Transverse colon (tissue), 4 donors: Measurements from ENCODE around the gene TICRR. TPM values are rescaled to one million over a fixed set of nuclear protein-coding genes. Genes with fewer than 3 reads are reported as not detected.

ENCODE experiments used
- DNase-seq: peaks from one replicate; pipeline ENCODE4 v3.0.0-alpha.2; 2019
- H3K27ac ChIP-seq, 4 donors: fragments of 200-600 bp; sonication (generic); 2 replicates each; pipeline ENCODE4 v1.5.1; 2016 to 2018; ENCODE audit warnings: inconsistent platforms in 4 of 4
- H3K27me3 ChIP-seq: fragments of 200-600 bp; sonication (generic); 2 replicates; pipeline ENCODE4 v1.5.1; 2017; ENCODE audit warnings: inconsistent platforms
- H3K36me3 ChIP-seq, 4 donors: fragments of 200-600 bp; sonication (generic); 2 replicates each; pipeline ENCODE4 v1.5.1; 2017 to 2019; ENCODE audit warnings: inconsistent platforms in 4 of 4
- H3K4me1 ChIP-seq, 4 donors: fragments of 200-600 bp; sonication (generic); 2 replicates each; pipeline ENCODE4 v1.5.1; 2017 to 2020; ENCODE audit warnings: inconsistent platforms in 4 of 4
- H3K4me3 ChIP-seq, 4 donors: fragments of 200-600 bp; sonication (generic); 1 replicate in 1 of 4; 2 replicates in 3 of 4; pipeline versions ENCODE4 v1.5.1 to v1.6.1; 2017 to 2019; ENCODE audit warnings: inconsistent platforms in 4 of 4
- H3K9me3 ChIP-seq, 2 donors: fragments of 200-600 bp; sonication (generic); 2 replicates each; pipeline ENCODE4 v1.5.1; 2017 to 2019; ENCODE audit warnings: inconsistent platforms in 2 of 2
- EP300 ChIP-seq: sonication (generic); formaldehyde crosslinking; IDR thresholded peaks from one replicate; pipeline ENCODE4 v1.6.1; 2017; ENCODE audit warnings: antibody characterized with exemption, low read depth
- POLR2A ChIP-seq: fragments of 450-650 bp; IDR thresholded peaks from one replicate; pipeline ENCODE4 v1.6.1; 2016; ENCODE audit warnings: antibody characterized with exemption, mild to moderate bottlenecking, moderate library complexity
- POLR2AphosphoS5 ChIP-seq, 3 donors: sonication (generic); formaldehyde crosslinking; IDR thresholded peaks; one replicate each; pipeline ENCODE4 v1.6.1; 2016; ENCODE audit warnings: antibody characterized with exemption in 3 of 3
- WGBS, 2 donors: methylation state at CpG; one replicate each; pipeline ENCODE4 v1.1.5; 2018; ENCODE audit warnings: low coverage in 1 of 2; 5-methylcytosine and 5-hydroxymethylcytosine counted together
- in situ Hi-C, 4 donors: fragments of 200-750 bp; cut with MboI; loops; one replicate each; pipeline versions ENCODE4 v1.15.0 to v1.15.1; 2017; ENCODE audit warnings: low sequenced_read_pairs in 3 of 4, low pct_ligation_motif_present in 1 of 4, low pct_unique_long_range_greater_than_20kb in 1 of 4
- intact Hi-C: fragments of 100-400 bp; cut with DNase I; formaldehyde crosslinking; loops from one replicate; pipeline ENCODE4 v1.15.1; 2023; ENCODE audit warnings: low total_unique reads
- total RNA-seq, 4 donors: library from RNA; depleted of rRNA; stranded (reverse); fragments of >200 nt; gene quantifications; one replicate each; pipeline ENCODE4 v1.1.0, GENCODE V29; 2016
- TF ChIP-seq, protein P1 (sequence below), 5 experiments: fragments of 200-600 bp in 3 of 5; fragments of 450-650 bp in 2 of 5; sonication (generic) in 3 of 5; IDR thresholded peaks; 1 replicate in 2 of 5; 2 replicates in 3 of 5; pipeline ENCODE4 v1.5.1; 2016 to 2017; ENCODE audit warnings: antibody characterized with exemption in 5 of 5, inconsistent platforms in 3 of 5, mild to moderate bottlenecking in 2 of 5, moderate library complexity in 1 of 5

Gene TICRR
- total RNA-seq, 4 donors from 2014 or later = 0.27 to 1.4 (median 0.95) TPM; not detected in 1

DNA sequence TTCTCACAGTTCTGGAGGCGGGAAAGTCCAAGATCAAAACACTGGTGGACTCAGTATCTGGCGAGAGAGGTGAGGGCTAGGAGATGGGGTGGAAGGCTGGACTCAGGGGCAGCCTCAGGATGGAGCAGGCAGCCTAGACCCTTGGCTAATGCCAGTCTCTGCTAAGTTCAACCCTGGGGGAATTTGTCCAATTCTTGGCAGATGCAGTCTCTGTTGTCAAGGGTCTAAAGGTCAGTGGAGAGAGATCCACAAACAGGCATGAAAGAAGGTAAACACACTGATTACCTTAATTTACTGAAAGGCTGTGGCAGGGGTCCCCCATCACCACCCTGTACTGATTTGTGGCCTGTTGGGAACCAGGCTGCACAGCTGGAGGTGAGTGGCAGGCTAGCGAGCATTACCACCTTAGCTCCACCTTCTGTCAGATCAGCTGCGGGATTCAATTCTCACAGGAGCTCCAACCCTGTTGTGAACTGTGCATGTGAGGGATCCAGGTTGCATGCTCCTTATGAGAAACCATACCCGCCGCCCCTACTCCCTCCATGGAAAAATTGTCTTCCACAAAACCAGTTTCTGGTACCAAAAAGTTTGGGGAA, 46.4 kb upstream of the TICRR start:
- Histone ChIP-seq H3K9me3 (no peaks in the 10 kb centered on the region), H3K36me3 (no peaks in the 10 kb centered on the region), H3K4me3 (no peak overlapping the region), H3K4me1 (no peaks in the 10 kb centered on the region), H3K27me3 (no peaks in the 10 kb centered on the region), H3K27ac (no peak overlapping the region)
- intact Hi-C loops (no loop called here), in situ Hi-C loops (no loop called here)
- DNase-seq = no peak
- whole genome bisulfite sequencing, 2 donors = 79 to 95% methylated on average over 4 to 6 of the region's 6 CpGs
- TF ChIP-seq, protein P1, sequence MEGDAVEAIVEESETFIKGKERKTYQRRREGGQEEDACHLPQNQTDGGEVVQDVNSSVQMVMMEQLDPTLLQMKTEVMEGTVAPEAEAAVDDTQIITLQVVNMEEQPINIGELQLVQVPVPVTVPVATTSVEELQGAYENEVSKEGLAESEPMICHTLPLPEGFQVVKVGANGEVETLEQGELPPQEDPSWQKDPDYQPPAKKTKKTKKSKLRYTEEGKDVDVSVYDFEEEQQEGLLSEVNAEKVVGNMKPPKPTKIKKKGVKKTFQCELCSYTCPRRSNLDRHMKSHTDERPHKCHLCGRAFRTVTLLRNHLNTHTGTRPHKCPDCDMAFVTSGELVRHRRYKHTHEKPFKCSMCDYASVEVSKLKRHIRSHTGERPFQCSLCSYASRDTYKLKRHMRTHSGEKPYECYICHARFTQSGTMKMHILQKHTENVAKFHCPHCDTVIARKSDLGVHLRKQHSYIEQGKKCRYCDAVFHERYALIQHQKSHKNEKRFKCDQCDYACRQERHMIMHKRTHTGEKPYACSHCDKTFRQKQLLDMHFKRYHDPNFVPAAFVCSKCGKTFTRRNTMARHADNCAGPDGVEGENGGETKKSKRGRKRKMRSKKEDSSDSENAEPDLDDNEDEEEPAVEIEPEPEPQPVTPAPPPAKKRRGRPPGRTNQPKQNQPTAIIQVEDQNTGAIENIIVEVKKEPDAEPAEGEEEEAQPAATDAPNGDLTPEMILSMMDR (IDR thresholded peaks at IDR 0.05) = no peak
- TF ChIP-seq POLR2A (no peak), EP300 (no peak), POLR2AphosphoS5 (IDR thresholded peaks at IDR 0.05) (no peak)

DNA sequence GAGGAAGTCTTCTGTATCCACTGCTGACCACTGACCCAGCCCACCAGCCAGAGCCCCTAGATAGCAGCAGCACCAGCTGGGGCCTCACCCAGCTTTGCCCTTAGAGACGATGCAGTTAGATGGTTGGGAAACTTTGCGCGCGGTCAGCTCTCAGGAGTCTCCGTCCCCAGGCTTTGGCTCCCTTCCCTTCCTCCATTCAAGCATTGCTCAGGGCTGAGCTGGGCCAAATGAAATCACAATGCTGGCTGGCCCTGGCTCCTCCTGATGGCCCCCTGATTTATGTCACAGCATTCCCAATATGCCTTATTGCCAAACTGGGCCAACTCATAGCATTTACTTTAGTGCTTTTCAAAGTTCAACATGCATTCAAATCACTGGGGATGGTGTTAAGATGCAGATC, 44.3 kb upstream of the TICRR start:
- no peak overlapping the region for H3K4me3 ChIP-seq
- 93% methylated on average over 5 of the region's 5 CpGs; no CpG with 5 or more reads in 1 of the 2 donors for WGBS, 2 donors
- no peaks in the 10 kb centered on the region for H3K27me3 ChIP-seq
- in situ Hi-C loops (no loop called here), intact Hi-C loops (no loop called here)
- H3K9me3 ChIP-seq = no peaks in the 10 kb centered on the region
- no peak for TF ChIP-seq POLR2AphosphoS5 (IDR thresholded peaks at IDR 0.05)
- no peak for TF ChIP-seq EP300
- TF ChIP-seq, protein P1 (IDR thresholded peaks at IDR 0.05) = no peak
- no peak for TF ChIP-seq POLR2A
- H3K27ac ChIP-seq = no peak overlapping the region
- no peaks in the 10 kb centered on the region for H3K4me1 ChIP-seq
- DNase-seq = no peak
- no peaks in the 10 kb centered on the region for H3K36me3 ChIP-seq

DNA sequence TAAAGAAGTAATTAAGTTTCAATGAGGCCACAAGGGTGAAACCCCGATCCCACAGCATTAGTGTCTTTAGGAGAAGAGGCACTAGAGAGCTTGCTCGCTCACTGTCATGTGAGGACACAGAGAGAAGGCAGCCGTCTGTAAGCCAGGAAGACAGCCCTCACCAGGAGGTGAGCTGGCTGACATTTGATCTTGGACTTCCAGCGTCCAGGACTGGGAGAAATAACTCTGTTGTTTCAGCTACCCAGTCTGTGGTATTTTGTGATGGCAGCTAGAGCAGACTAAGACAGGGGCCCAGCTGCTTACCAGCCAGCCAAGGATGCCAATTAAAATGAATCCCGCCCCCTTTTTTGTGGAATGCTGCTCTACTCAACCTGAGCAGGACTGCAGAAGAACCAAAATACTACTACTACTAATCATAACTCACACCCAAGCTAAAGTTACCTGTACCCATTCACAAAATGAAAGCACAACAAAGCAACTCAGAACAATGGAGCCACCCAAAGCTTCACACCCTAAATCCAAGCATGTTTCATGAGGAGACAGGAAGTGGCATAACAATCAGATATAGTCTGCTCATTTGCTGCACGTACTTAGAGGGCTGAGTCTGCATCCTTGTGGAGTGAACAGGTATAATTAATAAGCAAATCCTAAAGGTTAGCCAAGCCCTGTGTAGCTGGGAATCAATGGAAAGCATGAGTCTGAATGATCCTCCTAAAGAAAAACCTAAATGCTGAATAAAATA, 43.3 kb upstream of the TICRR start:
- no peak overlapping the region for H3K4me3 ChIP-seq
- no peaks in the 10 kb centered on the region for H3K9me3 ChIP-seq
- intact Hi-C loops (no loop called here), in situ Hi-C loops (no loop called here)
- no peaks in the 10 kb centered on the region for H3K36me3 ChIP-seq
- 66 to 73% methylated on average over 3 to 6 of the region's 6 CpGs for WGBS, 2 donors
- no peaks in the 10 kb centered on the region for H3K4me1 ChIP-seq
- DNase-seq = no peak
- TF ChIP-seq POLR2AphosphoS5 (IDR thresholded peaks at IDR 0.05) (no peak), EP300 (no peak), POLR2A (no peak)
- TF ChIP-seq, protein P1 (IDR thresholded peaks at IDR 0.05) = no peak
- H3K27ac ChIP-seq = no peak overlapping the region
- H3K27me3 ChIP-seq = no peaks in the 10 kb centered on the region

DNA sequence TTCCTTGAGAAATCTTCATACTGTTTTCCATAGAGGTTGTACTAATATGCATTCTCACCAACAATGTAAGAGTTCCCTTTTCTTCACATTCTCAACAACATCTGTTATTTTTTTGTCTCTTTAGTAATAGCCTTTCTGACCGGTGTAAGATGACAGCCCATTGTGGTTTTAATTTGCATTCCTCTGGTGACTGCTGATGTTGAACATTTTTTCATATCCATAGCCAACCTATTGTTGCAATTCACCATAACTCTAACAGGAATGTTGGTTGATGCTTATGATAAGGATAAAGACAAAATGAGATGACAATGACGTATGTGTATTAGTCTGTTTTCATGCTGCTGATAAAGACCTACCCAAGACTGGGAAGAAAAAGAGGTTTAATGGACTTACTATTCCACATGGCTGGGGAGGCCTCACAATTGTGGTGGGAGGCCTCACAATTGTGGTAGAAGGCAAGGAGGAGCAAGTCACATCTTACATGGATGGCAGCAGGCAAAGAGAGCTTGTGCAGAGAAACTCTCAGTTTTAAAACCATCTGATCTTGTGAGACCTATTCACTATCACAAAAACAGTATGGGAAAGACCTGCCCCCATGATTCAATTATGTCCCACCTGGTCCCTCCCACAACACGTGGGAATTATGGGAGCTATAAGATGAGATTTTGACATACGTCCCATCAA, 41.3 kb upstream of the TICRR start:
- Histone ChIP-seq H3K4me3 (no peak overlapping the region), H3K27me3 (no peaks in the 10 kb centered on the region), H3K9me3 (no peaks in the 10 kb centered on the region), H3K27ac (no peak overlapping the region), H3K4me1 (no peaks in the 10 kb centered on the region), H3K36me3 (no peaks in the 10 kb centered on the region)
- intact Hi-C loops = no loop called here
- WGBS, 2 donors = 90 to 95% methylated on average over 2 to 4 of the region's 4 CpGs
- TF ChIP-seq, protein P1 (IDR thresholded peaks at IDR 0.05) = no peak
- TF ChIP-seq EP300 (no peak), POLR2AphosphoS5 (IDR thresholded peaks at IDR 0.05) (no peak), POLR2A (no peak)
- in situ Hi-C loops = no loop called here
- no peak for DNase-seq
